Loucy (cell line): Measurements from ENCODE around the gene CREBL2.

Experiments
- H2AFZ ChIP-seq: fragments of 200-600 bp; sonication (generic); 2 replicates; pipeline ENCODE4 v1.6.0; 2016; ENCODE audit warnings: antibody characterized with exemption, mild to moderate bottlenecking, low read length, moderate library complexity
- H3F3A ChIP-seq: fragments of 200-600 bp; 2 replicates; pipeline ENCODE4 v1.6.0; 2016; ENCODE audit warnings: antibody characterized with exemption, low read depth, mild to moderate bottlenecking
- H3K27me3 ChIP-seq: fragments of 200-600 bp; sonication (generic); 2 replicates; pipeline ENCODE4 v1.6.1; 2014; ENCODE audit warnings: low read length, mild to moderate bottlenecking; ENCODE audit not compliant: insufficient read depth, poor library complexity, severe bottlenecking
- H3K36me3 ChIP-seq: fragments of 200-600 bp; sonication (generic); 2 replicates; pipeline ENCODE4 v1.6.1; 2016; ENCODE audit warnings: low read length; ENCODE audit not compliant: insufficient read depth
- H3K4me1 ChIP-seq: fragments of 200-600 bp; sonication (generic); 2 replicates; pipeline ENCODE4 v1.5.1; 2014; ENCODE audit warnings: low read length, mild to moderate bottlenecking; ENCODE audit not compliant: insufficient read depth, poor library complexity, severe bottlenecking
- H3K4me2 ChIP-seq: fragments of 200-600 bp; sonication (generic); 2 replicates; pipeline ENCODE4 v1.6.0; 2014; ENCODE audit warnings: antibody characterized with exemption, low read length, low read depth, mild to moderate bottlenecking; ENCODE audit not compliant: poor library complexity, severe bottlenecking
- H3K4me3 ChIP-seq: fragments of 200-600 bp; sonication (generic); 2 replicates; pipeline ENCODE4 v1.5.1; 2014; ENCODE audit warnings: low read length, mild to moderate bottlenecking, mixed read lengths; ENCODE audit not compliant: poor library complexity, severe bottlenecking
- H3K79me2 ChIP-seq: fragments of 200-600 bp; sonication (generic); 2 replicates; pipeline ENCODE4 v1.6.1; 2014; ENCODE audit warnings: low read length; ENCODE audit not compliant: insufficient read depth
- H3K9ac ChIP-seq: fragments of 200-600 bp; sonication (generic); 2 replicates; pipeline ENCODE4 v1.6.0; 2014; ENCODE audit warnings: mild to moderate bottlenecking, low read depth, low read length, moderate library complexity; ENCODE audit not compliant: poor library complexity, severe bottlenecking
- H3K9me2 ChIP-seq: fragments of 200-600 bp; sonication (generic); replicated peaks from 2 replicates; pipeline ENCODE4 v1.6.1; 2016; ENCODE audit warnings: low read depth, low read length, mixed read lengths
- H3K9me3 ChIP-seq: fragments of 200-600 bp; sonication (generic); 2 replicates; pipeline ENCODE4 v1.6.1; 2014; ENCODE audit warnings: mild to moderate bottlenecking, antibody characterized with exemption, low read length, low read depth; ENCODE audit not compliant: insufficient read depth
- H4K20me1 ChIP-seq: fragments of 200-600 bp; sonication (generic); 2 replicates; pipeline ENCODE4 v1.6.0; 2014; ENCODE audit warnings: antibody characterized with exemption, low read length, mild to moderate bottlenecking; ENCODE audit not compliant: insufficient read depth, poor library complexity, severe bottlenecking
- CTCF ChIP-seq: fragments of 200-600 bp; sonication (generic); conservative IDR thresholded peaks from 2 replicates; pipeline ENCODE4 v1.5.1; 2014; ENCODE audit warnings: mild to moderate bottlenecking, antibody characterized with exemption, low read length
- EZH2phosphoT487 ChIP-seq: fragments of 200-600 bp; IDR thresholded peaks from 2 replicates; pipeline ENCODE4 v1.6.1; 2018; ENCODE audit warnings: antibody characterized with exemption, mild to moderate bottlenecking, moderate library complexity, borderline replicate concordance

Gene CREBL2

GRCh38 chr12:12611512-12612306, at the start of gene CREBL2:
Gene CREBL2 (plus strand): TSS chr12:12611876. CDS start chr12:12612173, 297 bp downstream.
- H3K4me3 ChIP-seq = peak within 1 kb of the TSS; percentile 92
- H3K4me2 ChIP-seq = peak within 1 kb of the TSS; percentile 83
- no peaks in the 10 kb centered on the region for H3K9me3 ChIP-seq
- H3K27me3 ChIP-seq = no peaks in the 10 kb centered on the region
- no peaks in the 10 kb centered on the region for H3F3A ChIP-seq
- H2AFZ ChIP-seq = peak within 1 kb of the TSS; percentile 97
- TF ChIP-seq CTCF (no peak), EZH2phosphoT487 (no peak)
- H3K9me2 ChIP-seq = no peaks in the 10 kb centered on the region
- H3K4me1 ChIP-seq = peaks cover 12% of the 10 kb centered on the region
- H3K9ac ChIP-seq = peak within 1 kb of the TSS; percentile 85
- H3K79me2 ChIP-seq = no peaks in the 10 kb centered on the region
- H4K20me1 ChIP-seq = no peaks in the 10 kb centered on the region
- H3K36me3 ChIP-seq = no peaks in the 10 kb centered on the region

GRCh38 chr12:12562016-12562483, 49.6 kb upstream of the CREBL2 start:
- H3F3A ChIP-seq = peaks cover 10% of the 10 kb centered on the region; the same call in 1 of the 2 replicates
- H3K9me2 ChIP-seq = no peaks in the 10 kb centered on the region
- no peak for TF ChIP-seq CTCF
- no peak for TF ChIP-seq EZH2phosphoT487
- no peaks in the 10 kb centered on the region for H4K20me1 ChIP-seq
- peak overlapping the region; percentile 94 for H3K4me2 ChIP-seq
- 0 out of 2 replicates have a peak overlapping the region, but pooled peaks have one; percentile 49 for H2AFZ ChIP-seq
- peaks cover 9% of the 10 kb centered on the region for H3K4me1 ChIP-seq
- no peaks in the 10 kb centered on the region for H3K36me3 ChIP-seq
- H3K27me3 ChIP-seq = no peaks in the 10 kb centered on the region
- no peaks in the 10 kb centered on the region for H3K9me3 ChIP-seq
- no peaks in the 10 kb centered on the region for H3K79me2 ChIP-seq
- H3K9ac ChIP-seq = peak overlapping the region; percentile 68
- peak overlapping the region; percentile 75 for H3K4me3 ChIP-seq

- peaks cover 10% of the 10 kb centered on the region; the same call in 1 of the 2 replicates for H3F3A ChIP-seq
- peak within 1 kb of the TSS; percentile 94 for H3K4me2 ChIP-seq
- H3K4me1 ChIP-seq = peaks cover 9% of the 10 kb centered on the region
- H3K36me3 ChIP-seq = no peaks in the 10 kb centered on the region
- no peaks in the 10 kb centered on the region for H3K79me2 ChIP-seq
- no peaks in the 10 kb centered on the region for H3K9me2 ChIP-seq
- no peaks in the 10 kb centered on the region for H3K27me3 ChIP-seq
- H3K4me3 ChIP-seq = peak within 1 kb of the TSS; percentile 75
- H3K9ac ChIP-seq = peak within 1 kb of the TSS; percentile 68
- peak within 1 kb of the TSS; percentile 83 for H2AFZ ChIP-seq
- H4K20me1 ChIP-seq = no peaks in the 10 kb centered on the region
- no peaks in the 10 kb centered on the region for H3K9me3 ChIP-seq
- TF ChIP-seq CTCF = no peak
- TF ChIP-seq EZH2phosphoT487 = no peak
These were observed 49.0 kb upstream of the CREBL2 start, which contains the start of gene DUSP16 for GRCh38 chr12:12562585-12563261. Gene DUSP16 (minus strand): TSS chr12:12562863. CDS start chr12:12521098, 41,765 bp downstream.
